ENCODE results near the gene PFDN1. TPM values are rescaled to one million over a fixed set of nuclear protein-coding genes. Genes with fewer than 3 reads are reported as not detected.

Gene PFDN1
- total RNA-seq, 2 experiments from 2014 or later = 48.9 to 57.5 TPM

DNA sequence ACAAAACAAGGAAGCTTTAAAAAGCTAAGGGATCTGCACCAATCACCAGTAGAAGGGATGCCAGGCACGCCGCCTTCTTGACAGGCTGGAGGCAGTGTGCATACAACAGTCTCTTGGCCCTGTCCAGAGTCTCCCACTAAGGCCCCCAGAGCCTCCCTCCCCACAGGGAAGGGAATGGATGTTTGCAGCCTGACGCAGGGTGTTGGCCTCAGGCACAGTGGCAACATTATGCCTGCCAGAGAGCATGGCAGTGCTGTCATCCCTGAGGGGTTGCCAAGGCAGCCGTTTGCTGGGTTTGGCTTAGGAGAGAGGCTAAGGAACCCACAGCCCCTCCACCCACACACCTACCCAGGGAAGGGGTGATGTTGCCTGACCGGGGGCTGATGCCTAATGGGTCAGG, 38.7 kb upstream of the PFDN1 start:
- Mint-ChIP-seq H3K27me3 (no peaks in the 10 kb centered on the region), H3K4me1 (peaks cover 70% of the 10 kb centered on the region), H3K9me3 (ENCODE audit: low read depth) (no peaks in the 10 kb centered on the region), H3K27ac (peak overlapping the region; percentile 94), H3K4me3 (peak overlapping the region; percentile 80), H3K36me3 (peaks cover 54% of the 10 kb centered on the region)
- ATAC-seq (no peak), DNase-seq (no peak)
- CTCF ChIA-PET = interaction anchor here (0.7 to 17.8 kb wide), 3 partner anchors 10 to 99 kb away, joined by 3 to 657 read pairs (median 52); no protein-coding TSS in a partner anchor

DNA sequence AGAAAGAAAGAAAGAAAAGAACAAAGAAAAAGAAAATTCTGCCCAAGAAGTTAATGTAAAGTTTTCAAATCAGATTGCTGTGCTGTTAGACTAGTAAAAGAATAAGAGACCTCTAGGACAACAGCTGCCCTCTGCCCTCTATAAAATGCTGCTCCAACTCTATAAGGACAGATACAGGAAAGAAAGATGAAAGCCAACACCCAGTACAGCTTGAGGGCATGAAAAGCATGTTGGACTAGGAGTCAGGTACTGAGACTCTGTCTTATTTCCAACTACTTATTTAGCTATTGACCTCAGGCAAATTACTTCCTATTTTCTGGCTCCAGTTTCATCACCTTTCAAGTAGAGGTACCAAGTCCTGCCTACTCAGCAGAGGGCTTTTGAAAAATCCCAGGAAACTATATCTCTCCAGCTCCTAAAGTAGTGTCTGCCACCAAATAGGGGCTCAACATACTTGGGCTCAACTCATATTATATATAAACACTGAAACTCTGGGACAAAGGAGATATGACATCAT, 37.8 kb upstream of the PFDN1 start:
- no peak for ATAC-seq
- Mint-ChIP-seq H3K27ac (peak overlapping the region; percentile 94), H3K4me1 (peaks cover 77% of the 10 kb centered on the region), H3K4me3 (peak overlapping the region; percentile 33), H3K36me3 (peaks cover 63% of the 10 kb centered on the region), H3K27me3 (no peaks in the 10 kb centered on the region), H3K9me3 (ENCODE audit: low read depth) (no peaks in the 10 kb centered on the region)
- DNase-seq = no peak
- CTCF ChIA-PET = interaction anchor here (1.3 to 17.8 kb wide), 4 partner anchors 11 to 98 kb away, joined by 3 to 657 read pairs (median 29); no protein-coding TSS in a partner anchor

DNA sequence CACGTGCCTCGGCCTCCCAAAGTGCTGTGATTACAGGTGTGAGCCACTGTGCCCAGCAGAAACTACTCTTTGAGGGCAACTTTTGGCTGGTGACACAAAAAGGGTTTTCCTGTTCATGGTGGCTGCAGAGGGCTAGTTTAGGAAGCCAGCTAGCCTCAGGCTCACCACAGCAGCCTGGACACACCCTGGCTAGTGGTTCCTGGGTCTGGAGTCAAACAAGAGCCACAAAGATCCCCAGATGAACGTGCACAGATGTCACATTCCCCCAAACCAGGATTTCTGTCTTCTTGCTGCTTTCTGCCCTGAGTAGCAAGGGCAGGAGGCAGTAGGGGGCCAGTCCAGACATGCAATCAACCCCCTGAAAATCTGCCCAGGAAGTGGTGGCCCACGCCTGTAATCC, 36.7 kb upstream of the PFDN1 start:
- Mint-ChIP-seq H3K9me3 (ENCODE audit: low read depth) (no peaks in the 10 kb centered on the region), H3K36me3 (peaks cover 69% of the 10 kb centered on the region), H3K27me3 (no peaks in the 10 kb centered on the region), H3K4me3 (no peak overlapping the region), H3K27ac (peak overlapping the region; percentile 80), H3K4me1 (peaks cover 74% of the 10 kb centered on the region)
- DNase-seq (peak; percentile 53), ATAC-seq (no peak)
- CTCF ChIA-PET = interaction anchor here (1.7 to 17.8 kb wide), 3 partner anchors 12 to 97 kb away, joined by 6 to 657 read pairs (median 52); no protein-coding TSS in a partner anchor

DNA sequence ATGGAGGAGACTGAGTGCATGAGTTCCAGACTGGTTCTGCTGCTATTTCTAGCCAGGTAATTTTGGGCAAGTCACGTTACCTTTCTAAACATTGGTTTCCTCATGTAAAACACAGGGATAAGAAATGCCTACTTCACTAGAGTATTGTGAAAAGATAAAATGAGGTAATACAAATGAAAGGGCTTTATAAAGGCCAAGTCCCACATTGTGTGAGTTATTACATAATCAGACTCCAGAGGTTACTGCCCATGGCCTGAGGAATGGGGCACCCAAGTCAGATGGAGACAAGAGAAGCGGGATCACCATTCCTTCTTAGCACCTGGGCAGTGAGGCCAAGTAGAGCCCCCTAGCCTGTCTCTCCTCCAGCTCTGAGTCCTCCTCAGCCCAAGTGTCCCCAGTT, 36.0 kb upstream of the PFDN1 start:
- H3K27me3 Mint-ChIP-seq = no peaks in the 10 kb centered on the region
- CTCF ChIA-PET = interaction anchor here (7.1 kb wide), 1 partner anchor 13 kb away, joined by 52 read pairs; no protein-coding TSS in a partner anchor
- ATAC-seq (no peak), DNase-seq (no peak)
- H3K36me3 Mint-ChIP-seq = peaks cover 69% of the 10 kb centered on the region
- H3K9me3 Mint-ChIP-seq (ENCODE audit: low read depth) = no peaks in the 10 kb centered on the region
- H3K4me3 Mint-ChIP-seq = no peak overlapping the region
- peaks cover 67% of the 10 kb centered on the region for H3K4me1 Mint-ChIP-seq
- no peak overlapping the region for H3K27ac Mint-ChIP-seq

DNA sequence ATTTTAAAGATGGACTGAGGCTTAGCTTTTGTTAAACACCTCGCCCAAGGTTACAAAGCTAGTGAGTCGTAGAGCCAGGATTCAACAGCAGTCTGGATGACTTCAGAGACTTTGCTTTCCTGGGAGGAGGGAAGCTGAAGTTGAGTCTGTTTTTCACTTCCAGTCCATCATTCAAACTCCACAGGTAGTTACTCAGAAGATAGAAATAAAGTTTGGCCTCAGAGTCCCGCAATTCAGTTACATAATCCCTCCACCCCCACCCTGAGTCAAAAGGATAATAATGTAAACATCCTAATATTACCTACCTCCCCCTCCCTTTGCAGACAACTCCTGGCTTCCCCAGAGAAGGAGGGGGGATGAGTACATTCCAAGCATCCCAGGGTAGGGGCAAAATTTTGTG, 35.4 kb upstream of the PFDN1 start:
- ATAC-seq (no peak), DNase-seq (no peak)
- H3K4me1 Mint-ChIP-seq = peaks cover 62% of the 10 kb centered on the region
- no peaks in the 10 kb centered on the region for H3K9me3 Mint-ChIP-seq (ENCODE audit: low read depth)
- H3K27me3 Mint-ChIP-seq = no peaks in the 10 kb centered on the region
- peak overlapping the region; percentile 3 for H3K27ac Mint-ChIP-seq
- peaks cover 68% of the 10 kb centered on the region for H3K36me3 Mint-ChIP-seq
- CTCF ChIA-PET = interaction anchor here (1.2 to 7.1 kb wide), 3 partner anchors 9 to 94 kb away, joined by 3 to 52 read pairs (median 3); no protein-coding TSS in a partner anchor
- H3K4me3 Mint-ChIP-seq = no peak overlapping the region

DNA sequence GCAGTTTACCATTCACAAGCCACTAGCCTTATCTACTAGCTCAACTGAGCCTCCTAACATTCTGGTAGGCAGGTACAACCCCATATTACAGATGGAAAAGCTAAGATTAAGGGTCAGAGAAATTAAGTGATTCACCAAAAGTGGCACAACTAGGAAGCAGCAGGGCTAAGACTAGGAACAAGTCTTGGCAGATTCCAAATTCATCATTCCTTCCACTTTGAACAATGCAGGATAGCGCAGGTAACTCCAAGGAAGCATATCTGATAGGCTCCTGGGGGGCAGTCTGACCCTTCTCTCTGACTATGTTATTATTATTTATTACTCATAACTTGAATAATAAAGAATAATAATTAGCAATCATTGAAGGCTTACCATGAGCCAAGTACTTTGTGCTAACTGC, 35.0 kb upstream of the PFDN1 start:
- H3K9me3 Mint-ChIP-seq (ENCODE audit: low read depth) = no peaks in the 10 kb centered on the region
- H3K27ac Mint-ChIP-seq = no peak overlapping the region
- CTCF ChIA-PET = interaction anchor here (0.7 to 7.1 kb wide), 5 partner anchors 10 to 93 kb away, joined by 3 to 52 read pairs (median 3); no protein-coding TSS in a partner anchor
- peaks cover 57% of the 10 kb centered on the region for H3K4me1 Mint-ChIP-seq
- no peak overlapping the region for H3K4me3 Mint-ChIP-seq
- no peaks in the 10 kb centered on the region for H3K27me3 Mint-ChIP-seq
- peaks cover 68% of the 10 kb centered on the region for H3K36me3 Mint-ChIP-seq
- no peak for ATAC-seq
- no peak for DNase-seq

DNA sequence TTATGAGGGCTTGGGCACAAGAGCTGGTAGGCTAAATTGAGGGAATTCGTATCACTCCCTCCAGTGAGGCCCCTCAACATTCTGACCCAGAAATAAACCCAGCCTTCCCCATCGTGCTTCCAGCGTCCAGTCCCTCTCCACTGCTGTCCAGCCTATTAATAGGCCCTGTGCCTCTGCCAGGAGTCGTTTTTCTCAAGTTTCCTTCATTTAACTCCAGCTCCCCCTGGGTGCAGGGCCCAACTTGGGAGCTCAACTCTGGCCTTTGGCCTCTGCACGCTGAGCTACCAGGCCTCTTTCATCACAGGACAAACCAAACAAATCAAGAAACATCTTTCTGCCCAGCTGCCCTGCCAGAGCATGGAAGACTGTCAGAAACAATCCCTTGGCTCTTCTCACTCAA, 33.5 kb upstream of the PFDN1 start:
- CTCF ChIA-PET = interaction anchor here (1.2 to 7.1 kb wide), 6 partner anchors 9 to 92 kb away, joined by 3 to 52 read pairs (median 4); partner anchors contain the start of gene HBEGF
- Mint-ChIP-seq H3K4me1 (peaks cover 42% of the 10 kb centered on the region), H3K9me3 (ENCODE audit: low read depth) (no peaks in the 10 kb centered on the region), H3K4me3 (no peak overlapping the region), H3K36me3 (peaks cover 59% of the 10 kb centered on the region), H3K27me3 (no peaks in the 10 kb centered on the region), H3K27ac (no peak overlapping the region)
- no peak for ATAC-seq
- DNase-seq = no peak

DNA sequence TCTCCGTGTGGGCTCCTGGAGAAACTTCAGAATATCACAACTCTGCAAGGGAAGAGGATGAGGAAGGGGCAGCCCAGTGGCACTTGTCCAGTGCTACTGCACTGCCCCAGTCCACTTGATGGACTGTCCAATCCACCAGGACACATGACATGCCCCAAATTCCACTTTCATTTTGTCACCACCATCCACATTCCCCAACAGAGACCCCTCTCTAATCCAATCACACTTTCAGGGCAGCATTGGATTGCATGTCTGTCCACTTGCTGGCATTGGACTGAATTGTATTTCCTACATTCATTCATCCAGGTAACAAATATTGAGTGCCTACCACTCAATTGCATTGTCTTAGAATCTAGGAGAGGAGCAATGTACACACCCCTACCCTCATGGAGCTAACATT, 28.7 kb upstream of the PFDN1 start:
- no peaks in the 10 kb centered on the region for H3K27me3 Mint-ChIP-seq
- H3K27ac Mint-ChIP-seq = no peak overlapping the region
- no peak for DNase-seq
- ATAC-seq = no peak
- peaks cover 10% of the 10 kb centered on the region for H3K4me1 Mint-ChIP-seq
- H3K4me3 Mint-ChIP-seq = no peak overlapping the region
- CTCF ChIA-PET = interaction anchor here (1.0 kb wide), 1 partner anchor 88 kb away, joined by 3 read pairs; no protein-coding TSS in a partner anchor
- no peaks in the 10 kb centered on the region for H3K9me3 Mint-ChIP-seq (ENCODE audit: low read depth)
- H3K36me3 Mint-ChIP-seq = peaks cover 34% of the 10 kb centered on the region

DNA sequence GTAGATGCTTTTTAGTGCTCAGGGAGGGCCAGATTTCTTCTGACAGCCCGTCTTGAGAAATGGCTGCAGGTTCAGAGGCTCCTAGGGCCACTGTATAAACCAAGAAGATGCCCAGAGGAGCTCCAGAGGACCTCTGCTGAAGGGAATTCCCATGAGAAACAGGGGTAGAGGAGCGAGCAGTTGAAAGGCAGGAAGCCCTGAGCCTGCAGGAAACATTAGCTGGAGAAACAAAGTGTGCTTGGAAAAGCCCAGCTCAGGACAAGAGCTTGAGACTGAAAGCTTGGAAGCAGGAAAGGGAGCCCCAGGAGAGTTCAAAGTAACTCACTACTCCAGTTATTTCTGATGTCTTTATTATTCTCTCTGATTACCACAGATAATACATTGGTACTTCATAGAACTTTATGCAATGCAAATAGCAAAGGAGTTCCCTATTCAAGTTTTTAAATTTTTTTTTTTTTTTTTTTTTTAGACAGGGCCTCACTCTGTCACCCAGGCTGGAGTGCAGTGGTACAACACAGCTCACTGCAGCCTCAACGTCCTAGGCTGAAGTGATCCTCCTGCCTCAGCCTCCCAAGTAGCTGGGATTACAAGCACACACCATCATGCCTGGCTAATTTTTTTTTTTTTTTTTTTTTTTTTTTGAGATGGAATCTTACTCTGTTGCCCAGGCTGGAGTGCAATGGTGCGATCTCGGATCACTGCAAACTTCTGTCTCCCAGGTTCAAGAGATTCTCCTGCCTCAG, 27.0 kb upstream of the PFDN1 start:
- DNase-seq (no peak), ATAC-seq (no peak)
- Mint-ChIP-seq H3K27ac (no peak overlapping the region), H3K27me3 (peaks cover 6% of the 10 kb centered on the region), H3K36me3 (peaks cover 20% of the 10 kb centered on the region), H3K9me3 (ENCODE audit: low read depth) (no peaks in the 10 kb centered on the region), H3K4me1 (peaks cover under 1% of the 10 kb centered on the region), H3K4me3 (no peak overlapping the region)
- CTCF ChIA-PET = interaction anchor here (0.9 to 1.6 kb wide), 3 partner anchors 22 to 86 kb away, joined by 3 to 5 read pairs (median 4); no protein-coding TSS in a partner anchor

DNA sequence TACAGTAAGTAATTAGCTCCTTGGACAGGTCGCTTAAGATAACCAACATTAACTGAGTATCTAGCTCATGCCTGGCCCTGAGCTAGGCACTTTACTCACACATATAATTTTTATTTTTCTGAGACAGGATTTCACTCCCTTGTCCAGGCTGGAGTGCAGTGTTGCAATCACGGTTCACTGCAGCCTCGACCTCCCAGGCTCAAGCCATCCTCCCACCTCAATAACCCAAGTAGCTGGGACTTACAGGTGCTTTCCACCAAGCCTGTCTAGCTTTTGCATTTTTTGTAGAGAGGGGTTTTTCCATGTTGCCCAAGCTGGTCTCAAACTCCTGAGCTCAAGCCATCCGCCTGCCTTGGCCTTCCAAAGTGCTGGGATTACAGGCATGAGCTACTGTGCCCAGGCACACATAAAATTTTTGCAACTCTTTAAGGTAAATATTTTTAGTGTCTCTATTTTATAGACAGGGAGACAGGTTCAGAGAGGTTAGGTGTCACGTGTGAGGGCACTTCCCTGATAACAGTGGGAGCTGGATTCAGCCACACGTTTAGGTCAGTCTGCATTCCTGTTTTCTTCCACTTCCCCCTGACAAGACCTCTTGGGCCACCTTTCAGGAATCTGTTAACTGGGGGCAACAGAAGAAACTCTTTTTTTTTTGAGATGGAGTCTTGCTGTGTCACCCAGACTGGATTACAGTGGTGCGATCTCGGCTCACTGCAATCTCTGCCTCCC, 25.3 kb upstream of the PFDN1 start:
- CTCF ChIA-PET = interaction anchor here (1.1 to 2.7 kb wide), 4 partner anchors 12 to 88 kb away, joined by 3 to 6 read pairs (median 5); no protein-coding TSS in a partner anchor
- H3K9me3 Mint-ChIP-seq (ENCODE audit: low read depth) = no peaks in the 10 kb centered on the region

DNA sequence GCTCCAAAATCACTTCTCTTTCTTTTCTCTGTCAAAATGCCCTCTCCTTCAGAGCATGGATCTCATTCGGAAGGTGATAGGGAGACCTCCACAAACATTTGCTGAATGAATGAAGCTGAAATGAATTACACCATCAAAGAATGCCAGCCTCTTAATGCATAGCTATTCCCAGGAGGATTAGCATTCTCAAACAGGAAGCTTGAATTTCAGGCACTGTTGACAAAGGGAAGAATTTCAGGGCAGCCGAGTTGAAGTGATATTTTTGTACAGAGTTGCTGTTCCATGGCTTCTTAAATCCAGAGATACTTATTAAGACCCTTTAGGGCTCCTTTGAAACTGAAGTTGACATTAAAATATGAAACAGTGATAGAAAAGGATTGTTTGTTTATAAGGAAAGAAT, 24.7 kb upstream of the PFDN1 start:
- Mint-ChIP-seq H3K36me3 (peaks cover 1% of the 10 kb centered on the region), H3K27me3 (peaks cover 6% of the 10 kb centered on the region), H3K9me3 (ENCODE audit: low read depth) (no peaks in the 10 kb centered on the region), H3K4me3 (no peak overlapping the region), H3K27ac (no peak overlapping the region), H3K4me1 (peaks cover 2% of the 10 kb centered on the region)
- DNase-seq (no peak), ATAC-seq (no peak)
- CTCF ChIA-PET = interaction anchor here (1.1 to 2.7 kb wide), 4 partner anchors 13 to 88 kb away, joined by 3 to 6 read pairs (median 5); no protein-coding TSS in a partner anchor

More for the DNA sequence above, 25.3 kb upstream of the PFDN1 start:
- peaks cover 7% of the 10 kb centered on the region for H3K36me3 Mint-ChIP-seq
- ATAC-seq (no peak), DNase-seq (no peak)
- H3K4me3 Mint-ChIP-seq = no peak overlapping the region
- H3K27me3 Mint-ChIP-seq = peaks cover 6% of the 10 kb centered on the region
- peaks cover 2% of the 10 kb centered on the region for H3K4me1 Mint-ChIP-seq
- no peak overlapping the region for H3K27ac Mint-ChIP-seq

DNA sequence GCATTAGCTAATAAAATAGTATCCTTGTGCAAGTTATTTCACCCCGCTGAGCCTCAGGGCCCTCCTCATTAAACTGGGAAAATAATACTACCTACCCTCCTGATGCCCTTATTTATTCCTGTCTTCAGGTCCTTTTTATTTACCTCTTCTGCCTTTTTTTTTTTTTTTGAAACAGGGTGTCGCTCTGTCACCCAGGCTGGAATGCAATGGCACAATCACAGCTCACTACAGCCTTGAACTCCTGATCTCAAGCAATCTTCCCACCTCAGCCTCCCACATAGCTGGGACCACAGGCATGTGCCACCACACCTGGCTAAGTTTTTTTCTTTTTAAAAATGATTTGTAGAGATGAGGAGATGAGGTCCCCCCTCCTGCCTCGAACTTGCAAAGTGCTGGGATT, 22.6 kb upstream of the PFDN1 start:
- Mint-ChIP-seq H3K36me3 (no peaks in the 10 kb centered on the region), H3K4me1 (peaks cover 2% of the 10 kb centered on the region), H3K9me3 (ENCODE audit: low read depth) (no peaks in the 10 kb centered on the region), H3K27ac (no peak overlapping the region), H3K27me3 (peaks cover 6% of the 10 kb centered on the region), H3K4me3 (no peak overlapping the region)
- no peak for ATAC-seq
- CTCF ChIA-PET = interaction anchor here (1.1 kb wide), 1 partner anchor 27 kb away, joined by 5 read pairs; no protein-coding TSS in a partner anchor
- no peak for DNase-seq

All from activated CD8-positive, alpha-beta memory T cell treated with anti-CD3 and anti-CD28 coated beads, Interleukin-2, amount 10 ng/mL, durations not matched to agents 7 days and 5 days (primary cell).